Heart left ventricle (tissue), 13 donors: Measurements from ENCODE around the gene ARVCF.

Source experiments
- CTCF ChIP-seq, 12 donors: fragments of 200-600 bp; sonication (generic) in 4 of 12; IDR thresholded peaks; one replicate each; pipeline versions ENCODE4 v1.5.0 to v1.8.0; 2018 to 2022; ENCODE audit warnings: antibody characterized with exemption in 12 of 12, mild to moderate bottlenecking in 5 of 12
- POLR2A ChIP-seq, 2 donors: fragments of 450-650 bp; IDR thresholded peaks; one replicate each; pipeline ENCODE4 v1.6.1; 2017; ENCODE audit warnings: antibody characterized with exemption in 2 of 2, mild to moderate bottlenecking in 2 of 2, moderate library complexity in 2 of 2
- donor health status: ischemic (EF 13 %, LVEDD 7.1; RV severe dilation, severe dysfunction).
- donor health status: DM: no; HTN: yes; CAD: no.
- donor health status: DM: no; HTN: no; CAD: no.
- donor health status: ischemic (EF 25% LVEDD 6.9; RV normal size, moderate dysfunction).
- donor health status: ischemic (EF 25% LVEDD 5.7; RV mildly dilated, moderate dysfunction).
- donor health status: ischemic (EF 35%, LVEDD 5.7; RV mildly dilated, moderate dysfunction).
- donor health status: nonischemic (EF 11% LVEDD 7.7; RV severe dilation, severe dysfunction).
- donor health status: DM: yes; HTN: yes; CAD: no.
- donor health status: PGD.
- donor health status: ischemic (EF 29% LVEDD 5.4; RV normal size, mild dysfunction).
- donor health status: nonischemic (EF 23%, LVEDD 6.1; RV moderate dilation, normal function).

GRCh38 chr22:20009018-20009491 is 7.6 kb downstream of the ARVCF start:
- TF ChIP-seq POLR2A (IDR thresholded peaks at IDR 0.05) (no peak), CTCF (IDR thresholded peaks at IDR 0.05) (no peak)
